Measurements from ENCODE around the gene BNC2. TPM values are rescaled to one million over a fixed set of nuclear protein-coding genes. Genes with fewer than 3 reads are reported as not detected.

BNC2 gene
- total and polyA plus RNA-seq, 2 experiments from 2014 or later, result 13.8 to 18.5 TPM

- Histone ChIP-seq H3K9ac (no peak overlapping the region), H2AFZ (no peak overlapping the region), H3F3A (ENCODE audit: insufficient read depth) (peaks cover 73% of the 10 kb centered on the region), H3K4me3 (no peak overlapping the region), H3K27me3 (replicated peaks; ENCODE audit: insufficient read depth) (no peaks in the 10 kb centered on the region), H3K27ac (0 out of 2 replicates have a peak overlapping the region, but pooled peaks have one; percentile 74), H3K9me2 (ENCODE audit: insufficient read depth) (no peaks in the 10 kb centered on the region), H3K4me1 (ENCODE audit: insufficient read depth) (peaks cover 80% of the 10 kb centered on the region), H3K79me2 (ENCODE audit: insufficient read depth) (peaks cover 49% of the 10 kb centered on the region), H4K20me1 (ENCODE audit: insufficient read depth) (no peaks in the 10 kb centered on the region), H3K36me3 (ENCODE audit: low read depth) (0 out of 2 replicates have a peak, but pooled peaks cover 7% of the 10 kb centered on the region), H3K9me3 (ENCODE audit: low read depth) (no peaks in the 10 kb centered on the region), H3K4me2 (ENCODE audit: unreplicated experiment) (no peak overlapping the region)
- peak; percentile 35 for DNase-seq
- TF ChIP-seq EZH2phosphoT487 (IDR thresholded peaks at IDR 0.05; ENCODE audit: insufficient read depth, low read depth) (no peak), EZH2 (IDR thresholded peaks at IDR 0.05; ENCODE audit: insufficient read depth, poor library complexity, severe bottlenecking) (no peak)
- in situ Hi-C loops (cut with MboI), result no loop called here
- WGBS, 2 experiments (ENCODE audit: low coverage in 1 of 2, low lambda C conversion rate in 2 of 2, missing lambda C conversion rate in 2 of 2), result 97 to 100% methylated on average over 3 of the region's 3 CpGs
Observed at GRCh38 chr9:16718952-16719351, 151.5 kb downstream of the BNC2 start.

- TF ChIP-seq EZH2phosphoT487 (IDR thresholded peaks at IDR 0.05; ENCODE audit: insufficient read depth, low read depth), result no peak
- no peak for TF ChIP-seq EZH2 (IDR thresholded peaks at IDR 0.05; ENCODE audit: insufficient read depth, poor library complexity, severe bottlenecking)
- H3K79me2 ChIP-seq (ENCODE audit: insufficient read depth), result peaks cover 42% of the 10 kb centered on the region
- H3K4me3 ChIP-seq, result no peak overlapping the region
- no peak overlapping the region for H2AFZ ChIP-seq
- no peaks in the 10 kb centered on the region for H3K9me3 ChIP-seq (ENCODE audit: low read depth)
- H3K36me3 ChIP-seq (ENCODE audit: low read depth), result 0 out of 2 replicates have a peak, but pooled peaks cover 7% of the 10 kb centered on the region
- no peaks in the 10 kb centered on the region for H4K20me1 ChIP-seq (ENCODE audit: insufficient read depth)
- peak overlapping the region; percentile 74 for H3K27ac ChIP-seq
- peak overlapping the region; percentile 38 for H3K4me2 ChIP-seq (ENCODE audit: unreplicated experiment)
- peaks cover 74% of the 10 kb centered on the region for H3K4me1 ChIP-seq (ENCODE audit: insufficient read depth)
- DNase-seq, result peak; percentile 75
- no peaks in the 10 kb centered on the region for H3K27me3 ChIP-seq (replicated peaks; ENCODE audit: insufficient read depth)
- peaks cover 73% of the 10 kb centered on the region for H3F3A ChIP-seq (ENCODE audit: insufficient read depth)
- H3K9me2 ChIP-seq (ENCODE audit: insufficient read depth), result no peaks in the 10 kb centered on the region
- 65 to 71% methylated on average over 1 of the region's 1 CpG for WGBS, 2 experiments (ENCODE audit: low coverage in 1 of 2, low lambda C conversion rate in 2 of 2, missing lambda C conversion rate in 2 of 2)
- peak overlapping the region; percentile 12; the same call in 1 of the 2 replicates for H3K9ac ChIP-seq
- in situ Hi-C loops (cut with MboI), result no loop called here
Observed at GRCh38 chr9:16718296-16718695, 152.2 kb downstream of the BNC2 start.

- peaks cover 64% of the 10 kb centered on the region for H3K4me1 ChIP-seq (ENCODE audit: insufficient read depth)
- in situ Hi-C loops (cut with MboI), result no loop called here
- no peak for TF ChIP-seq EZH2phosphoT487 (IDR thresholded peaks at IDR 0.05; ENCODE audit: insufficient read depth, low read depth)
- no peak for TF ChIP-seq EZH2 (IDR thresholded peaks at IDR 0.05; ENCODE audit: insufficient read depth, poor library complexity, severe bottlenecking)
Observed at GRCh38 chr9:16716601-16717000, 153.9 kb downstream of the BNC2 start.

DNA sequence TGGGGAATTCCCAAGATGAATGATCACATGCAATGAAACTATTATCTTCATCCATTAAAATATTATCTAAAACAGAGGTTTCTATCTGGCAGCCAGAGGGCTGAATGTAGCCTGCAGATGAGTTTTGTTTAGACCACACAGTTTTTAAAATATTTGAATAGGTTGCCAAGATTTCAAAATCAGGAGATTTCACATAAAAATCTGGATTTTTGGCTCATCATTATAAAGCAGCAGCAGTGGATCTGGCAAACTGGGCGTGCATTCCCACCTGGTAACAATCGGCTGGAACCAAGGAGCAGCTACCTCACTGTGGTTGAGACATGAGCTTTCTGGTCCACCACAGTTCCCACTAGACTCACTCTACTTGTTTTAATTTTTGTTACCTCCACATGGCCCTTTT is 155.1 kb downstream of the BNC2 start:
- Histone ChIP-seq H3K4me1 (ENCODE audit: insufficient read depth) (peaks cover 52% of the 10 kb centered on the region), H3K9me3 (ENCODE audit: low read depth) (no peaks in the 10 kb centered on the region)
- TF ChIP-seq EZH2 (IDR thresholded peaks at IDR 0.05; ENCODE audit: insufficient read depth, poor library complexity, severe bottlenecking) (no peak), EZH2phosphoT487 (IDR thresholded peaks at IDR 0.05; ENCODE audit: insufficient read depth, low read depth) (no peak)

More at GRCh38 chr9:16716601-16717000, 153.9 kb downstream of the BNC2 start:
- 97 to 99% methylated on average over 5 of the region's 5 CpGs for WGBS, 2 experiments (ENCODE audit: low coverage in 1 of 2, low lambda C conversion rate in 2 of 2, missing lambda C conversion rate in 2 of 2)
- Histone ChIP-seq H3K4me3 (no peak overlapping the region), H3K9me2 (ENCODE audit: insufficient read depth) (no peaks in the 10 kb centered on the region), H3K36me3 (ENCODE audit: low read depth) (0 out of 2 replicates have a peak, but pooled peaks cover 7% of the 10 kb centered on the region), H4K20me1 (ENCODE audit: insufficient read depth) (no peaks in the 10 kb centered on the region), H3K9ac (no peak overlapping the region), H3K79me2 (ENCODE audit: insufficient read depth) (peaks cover 34% of the 10 kb centered on the region), H3K4me2 (ENCODE audit: unreplicated experiment) (no peak overlapping the region), H3K27me3 (replicated peaks; ENCODE audit: insufficient read depth) (no peaks in the 10 kb centered on the region), H3K27ac (no peak overlapping the region), H3K9me3 (ENCODE audit: low read depth) (no peaks in the 10 kb centered on the region), H2AFZ (no peak overlapping the region), H3F3A (ENCODE audit: insufficient read depth) (peaks cover 61% of the 10 kb centered on the region)
- no peak for DNase-seq

More for the DNA sequence above, 155.1 kb downstream of the BNC2 start:
- peak; percentile 64 for DNase-seq
- WGBS, 2 experiments (ENCODE audit: low coverage in 1 of 2, low lambda C conversion rate in 2 of 2, missing lambda C conversion rate in 2 of 2), result 24 to 39% methylated on average over 2 of the region's 2 CpGs
- Histone ChIP-seq H3K36me3 (ENCODE audit: low read depth) (0 out of 2 replicates have a peak, but pooled peaks cover 7% of the 10 kb centered on the region), H3F3A (ENCODE audit: insufficient read depth) (peaks cover 49% of the 10 kb centered on the region), H4K20me1 (ENCODE audit: insufficient read depth) (no peaks in the 10 kb centered on the region), H3K4me2 (ENCODE audit: unreplicated experiment) (peak overlapping the region; percentile 27), H3K79me2 (ENCODE audit: insufficient read depth) (peaks cover 32% of the 10 kb centered on the region), H3K27ac (peak overlapping the region; percentile 46), H2AFZ (no peak overlapping the region), H3K4me3 (no peak overlapping the region), H3K9me2 (ENCODE audit: insufficient read depth) (no peaks in the 10 kb centered on the region), H3K27me3 (replicated peaks; ENCODE audit: insufficient read depth) (no peaks in the 10 kb centered on the region), H3K9ac (no peak overlapping the region)
- in situ Hi-C loops (cut with MboI), result no loop called here

All from GM23248 (cell line).